GM19463 (cell line): ENCODE results near the gene ZNF831.

Experiments
- ATAC-seq: cut with Tn5 transposase; IDR thresholded peaks from one replicate; pipeline ENCODE4 v1.9.1; 2021; ENCODE audit warnings: mild to moderate bottlenecking, moderate library complexity; ENCODE audit not compliant: unreplicated experiment

ZNF831 gene

GRCh38 chr20:59139998-59140397, 23.6 kb upstream of the ZNF831 start:
- ATAC-seq = no peak

DNA sequence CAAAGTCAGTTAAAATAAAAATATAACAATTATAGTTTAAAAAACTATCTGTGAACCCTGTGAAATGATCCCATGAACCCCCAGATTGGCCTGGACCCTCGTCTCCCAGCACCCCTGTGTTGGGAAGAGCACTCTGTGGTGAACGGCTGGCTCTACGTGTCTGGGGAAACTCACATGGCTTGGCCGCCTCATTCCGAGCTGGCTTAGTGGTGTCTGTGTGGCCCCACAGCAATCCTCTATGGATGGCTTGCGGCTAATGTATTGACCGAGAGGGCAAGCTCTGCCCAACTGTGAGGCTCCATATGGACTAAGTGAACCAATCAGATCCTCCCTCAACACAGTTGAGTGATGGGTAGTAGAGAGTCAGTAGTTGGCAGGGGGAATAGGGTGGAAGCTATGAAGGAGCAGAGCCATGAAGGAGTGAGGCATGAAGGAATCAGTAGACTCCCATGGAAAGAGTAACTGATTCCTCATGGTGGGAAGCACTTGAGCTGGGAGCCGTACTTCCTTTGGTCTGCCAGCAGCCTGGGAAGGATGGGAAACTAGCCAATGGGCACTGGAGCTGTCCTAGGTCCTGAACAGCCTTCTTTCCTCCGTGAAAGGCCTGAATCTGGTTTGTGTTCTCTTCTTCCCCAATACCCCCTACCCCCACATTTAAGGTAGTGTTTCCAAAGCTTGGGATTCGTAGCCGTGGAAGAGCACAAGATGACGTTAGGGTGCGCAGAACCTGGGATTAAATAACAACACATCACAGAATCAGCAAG, 21.6 kb upstream of the ZNF831 start:
- ATAC-seq = no peak

DNA sequence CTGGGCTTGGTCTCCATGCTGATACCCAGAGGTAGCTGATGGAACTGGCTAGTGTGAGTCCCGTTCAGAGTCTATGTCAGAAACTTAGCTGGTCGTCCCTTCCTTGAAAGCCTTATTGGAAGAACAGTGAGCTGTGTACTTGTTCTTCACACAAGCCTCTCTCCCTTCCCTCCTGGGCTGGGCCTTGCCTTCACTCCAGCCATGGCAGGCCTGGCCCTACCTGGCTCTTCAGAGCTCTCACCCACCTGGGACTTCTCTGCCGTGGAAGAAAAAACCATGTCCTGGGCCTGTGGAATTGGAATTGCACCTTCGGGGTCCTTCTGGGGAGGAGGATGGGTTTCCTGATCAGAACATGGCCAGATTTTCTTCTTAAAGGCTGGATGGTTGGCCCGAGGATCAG, 20.3 kb upstream of the ZNF831 start:
- no peak for ATAC-seq

- no peak for ATAC-seq
Observed at GRCh38 chr20:59144179-59144830, 19.3 kb upstream of the ZNF831 start.

GRCh38 chr20:59144831-59145196, 18.8 kb upstream of the ZNF831 start:
- no peak for ATAC-seq

GRCh38 chr20:59145247-59145923, 18.2 kb upstream of the ZNF831 start:
- ATAC-seq = no peak

GRCh38 chr20:59145924-59146779, 17.5 kb upstream of the ZNF831 start:
- ATAC-seq = no peak

DNA sequence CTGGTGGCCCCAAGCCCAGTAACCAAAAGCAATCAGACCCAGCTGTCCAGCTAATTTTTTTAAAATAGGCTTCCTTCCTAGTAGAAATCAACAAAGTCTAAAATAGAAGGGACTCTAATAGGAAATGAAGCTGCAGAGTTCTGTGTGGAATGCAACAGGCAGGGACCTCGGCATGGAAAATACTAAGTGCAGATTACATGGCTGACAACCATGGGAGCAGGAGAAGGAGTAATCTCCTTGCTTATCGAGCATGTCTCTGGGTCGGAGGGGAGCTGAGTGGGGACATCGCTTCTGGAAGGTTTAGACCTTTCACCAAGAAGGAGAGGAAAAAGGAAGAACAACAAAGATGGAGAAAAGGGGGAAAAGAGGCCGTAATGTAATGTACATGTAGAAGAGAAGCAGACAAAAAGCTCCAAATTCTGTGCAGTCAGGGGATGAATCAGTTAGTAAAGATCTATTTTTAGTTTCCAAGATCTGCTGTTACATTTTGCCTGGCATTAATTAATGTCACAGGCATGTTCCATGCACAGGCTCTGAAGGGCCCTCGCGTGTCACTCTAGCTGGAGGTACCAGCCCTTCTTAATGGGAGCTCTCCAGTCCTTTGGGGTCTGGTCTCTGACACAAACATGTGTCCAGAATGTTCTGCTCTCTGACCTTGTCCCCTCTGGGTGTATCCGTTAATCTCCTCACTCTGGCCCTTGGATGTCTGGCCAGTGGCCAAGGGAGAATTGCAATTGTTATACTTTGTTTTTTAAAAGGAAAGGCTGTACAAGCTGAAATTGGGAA, 16.6 kb upstream of the ZNF831 start:
- no peak for ATAC-seq

DNA sequence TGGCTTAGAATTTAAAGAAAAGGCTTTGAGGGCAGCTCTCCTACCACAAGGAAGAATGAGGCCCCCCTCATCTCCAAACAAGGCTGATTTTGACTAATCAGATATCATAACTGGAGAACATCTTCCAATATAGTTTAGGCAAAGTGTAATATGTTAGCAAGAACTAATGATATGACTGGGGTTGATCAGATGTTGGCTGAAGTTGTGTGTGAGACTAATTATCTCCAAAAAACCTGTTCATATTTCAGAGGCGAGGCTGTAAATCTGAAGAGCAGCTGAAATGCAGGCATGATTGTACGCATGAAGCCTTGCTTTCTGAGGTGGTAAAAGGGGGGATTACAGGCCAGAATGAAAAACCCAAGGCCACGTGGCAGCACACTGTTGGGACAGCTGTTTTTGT, 16.0 kb upstream of the ZNF831 start:
- no peak for ATAC-seq

DNA sequence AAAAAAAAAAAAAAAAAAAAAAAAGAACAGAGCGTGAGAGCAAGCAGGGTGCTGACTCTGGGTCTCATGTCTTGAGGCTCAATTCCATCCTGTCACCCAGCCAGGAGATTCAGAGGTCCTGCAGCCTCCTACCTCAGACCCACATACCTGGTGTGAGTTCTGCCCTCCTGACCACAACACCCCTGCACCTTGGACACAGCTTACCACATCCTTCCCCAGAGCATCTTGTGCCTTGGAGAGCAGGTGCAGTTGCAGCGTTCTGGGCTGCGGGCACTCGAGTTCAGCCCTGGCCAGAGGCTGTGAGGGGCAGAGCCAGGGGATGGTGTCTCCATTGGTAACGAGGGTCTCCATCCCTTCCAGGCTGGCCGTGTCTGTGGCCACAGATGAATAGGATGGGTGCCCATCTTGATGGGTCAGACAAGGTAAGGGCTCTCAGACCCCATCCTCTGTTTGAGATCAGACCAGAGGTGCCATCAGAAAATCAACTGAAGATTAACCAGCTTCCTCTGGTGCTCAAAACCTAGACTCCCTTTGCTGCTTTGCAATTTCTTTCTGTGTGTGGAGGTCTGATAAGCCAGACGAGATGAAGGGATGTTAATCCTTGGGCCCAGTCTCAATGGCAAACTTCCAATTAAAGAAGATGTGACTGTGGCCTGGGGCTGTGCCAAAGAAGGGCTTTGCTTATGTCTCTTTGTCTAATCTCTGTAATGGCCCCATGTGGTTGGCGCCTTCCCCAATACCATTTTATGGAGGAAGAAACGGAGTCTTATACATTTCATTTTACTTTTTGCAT, 14.7 kb upstream of the ZNF831 start:
- ATAC-seq = no peak

DNA sequence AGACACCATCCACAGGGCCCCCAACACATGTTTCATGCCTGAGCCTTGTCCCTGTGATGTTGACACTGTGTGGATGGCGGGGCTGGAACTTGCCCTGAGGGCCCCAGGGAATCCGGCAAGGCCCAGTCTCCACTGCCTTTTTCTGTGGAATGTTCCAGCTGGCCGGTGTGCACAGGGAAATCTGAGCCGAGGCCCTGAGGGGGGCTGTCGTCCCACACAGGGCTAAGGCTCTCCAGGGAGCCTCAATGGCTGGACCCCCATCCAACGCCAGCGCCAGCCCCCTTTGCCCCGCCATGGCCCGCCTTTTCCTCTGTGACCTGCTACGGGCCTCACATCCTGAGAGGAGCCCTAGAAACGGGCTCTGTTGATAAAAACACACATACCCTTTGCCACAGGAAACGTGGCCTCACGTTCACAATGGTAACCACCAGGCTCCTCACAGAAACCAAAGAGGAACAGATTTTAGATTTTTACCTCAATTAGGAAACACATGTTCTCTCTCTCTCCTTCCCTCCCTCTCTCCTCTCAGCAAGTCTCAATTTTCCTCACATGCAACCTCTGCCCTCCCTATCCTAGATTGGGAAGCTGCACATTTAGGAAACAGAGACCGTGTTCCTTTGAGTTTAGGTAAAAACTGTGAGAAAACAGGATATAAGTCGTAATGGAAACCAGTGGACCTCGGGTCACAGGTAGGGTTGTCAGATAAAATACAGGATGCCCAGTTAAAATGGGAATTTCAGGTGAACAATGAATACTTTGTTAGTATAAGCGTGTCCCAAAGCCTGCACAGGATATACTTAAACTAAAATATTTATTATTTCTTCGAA, 13.7 kb upstream of the ZNF831 start:
- no peak for ATAC-seq

DNA sequence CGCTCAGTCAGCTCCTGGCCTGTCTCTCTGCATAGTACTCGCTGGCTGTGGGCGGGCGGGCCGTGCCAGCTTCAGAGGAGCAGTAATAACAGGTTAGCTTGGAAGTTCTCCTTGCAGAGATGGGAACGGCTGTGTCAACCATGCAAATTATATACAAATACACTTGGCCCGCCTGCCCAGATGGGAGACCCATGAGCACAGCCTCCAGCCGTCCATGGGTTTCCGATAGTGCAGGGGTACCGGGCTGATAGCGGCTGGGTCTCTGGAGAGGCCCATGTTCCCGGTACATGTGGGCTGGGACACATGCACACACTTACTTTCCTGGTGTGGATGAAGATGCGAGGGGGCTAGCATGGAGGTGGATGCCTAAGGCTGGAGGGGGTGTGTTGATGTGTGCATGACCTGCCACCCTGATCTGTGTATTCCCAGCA, 12.8 kb upstream of the ZNF831 start:
- ATAC-seq = no peak

GRCh38 chr20:59151391-59151790, 12.2 kb upstream of the ZNF831 start:
- ATAC-seq = no peak

GRCh38 chr20:59151820-59152219, 11.8 kb upstream of the ZNF831 start:
- no peak for ATAC-seq

DNA sequence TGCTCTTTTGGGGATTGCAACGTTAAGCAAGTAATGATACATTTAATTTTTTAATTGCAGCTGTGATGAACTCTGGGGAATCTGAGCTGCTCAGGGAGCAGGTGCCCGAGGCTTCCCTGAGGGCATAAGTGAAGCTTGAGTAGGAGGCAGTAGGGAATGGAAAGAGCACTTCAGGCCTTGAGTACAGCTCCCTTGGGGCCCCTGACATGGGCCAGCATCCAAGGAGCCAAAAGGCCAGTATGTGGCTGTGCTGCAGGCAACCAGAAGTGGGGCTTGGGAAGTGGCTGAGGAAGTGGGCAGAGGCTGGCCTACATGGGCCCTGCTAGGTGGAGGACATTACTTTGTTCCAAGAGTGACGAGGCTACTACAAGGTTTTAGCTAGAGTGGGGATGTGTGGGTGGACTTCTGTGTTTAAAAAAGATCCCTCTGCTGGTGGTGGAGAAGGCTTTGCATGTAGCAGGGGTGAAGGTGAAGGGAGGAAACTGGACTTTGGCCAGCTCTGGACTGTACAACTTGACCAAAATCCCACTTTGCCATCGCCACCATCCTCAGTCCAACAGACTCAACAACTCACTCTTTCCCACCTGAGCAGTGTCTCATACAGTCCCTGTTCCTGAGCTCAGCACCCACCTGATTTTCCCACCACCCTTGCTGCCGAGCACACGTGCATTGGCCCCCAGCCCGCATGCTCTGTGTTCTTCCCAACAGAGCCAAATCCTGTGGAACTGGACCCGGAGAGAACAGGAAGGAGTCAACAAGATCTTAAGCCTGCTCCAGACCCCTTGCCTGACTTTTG, 10.9 kb upstream of the ZNF831 start:
- ATAC-seq = no peak

GRCh38 chr20:59153355-59153681, 10.3 kb upstream of the ZNF831 start:
- no peak for ATAC-seq

DNA sequence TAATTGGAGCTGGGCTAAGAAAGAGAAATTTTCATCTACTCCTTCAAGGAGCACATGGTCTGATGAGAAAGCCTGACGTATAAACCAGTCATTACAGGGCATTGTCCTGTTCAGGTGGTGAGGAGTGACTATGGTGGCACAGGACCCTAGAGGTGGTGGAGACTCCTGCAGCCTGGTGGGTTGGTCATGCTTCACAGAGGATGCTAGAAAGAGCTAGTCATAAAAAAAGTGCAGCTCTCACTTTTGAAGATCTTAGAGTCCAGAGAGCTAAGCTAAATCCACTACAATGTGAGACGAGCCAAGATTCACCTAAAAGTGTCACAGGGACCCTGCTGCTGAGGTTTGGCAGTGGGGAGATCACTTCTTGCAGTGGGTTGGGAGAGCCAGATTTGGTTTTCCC, 9.8 kb upstream of the ZNF831 start:
- no peak for ATAC-seq
